HG03066 (cell line): ENCODE data around the gene SLIT1.

Source experiments
- ATAC-seq: cut with Tn5 transposase; IDR thresholded peaks from one replicate; pipeline ENCODE4 v1.9.1; 2021; ENCODE audit warnings: low read depth; ENCODE audit not compliant: unreplicated experiment

SLIT1 gene

GRCh38 chr10:97032624-97033023 is 153.1 kb downstream of the SLIT1 start:
- no peak for ATAC-seq

GRCh38 chr10:97031459-97031858 is 154.3 kb downstream of the SLIT1 start:
- ATAC-seq, result no peak

DNA sequence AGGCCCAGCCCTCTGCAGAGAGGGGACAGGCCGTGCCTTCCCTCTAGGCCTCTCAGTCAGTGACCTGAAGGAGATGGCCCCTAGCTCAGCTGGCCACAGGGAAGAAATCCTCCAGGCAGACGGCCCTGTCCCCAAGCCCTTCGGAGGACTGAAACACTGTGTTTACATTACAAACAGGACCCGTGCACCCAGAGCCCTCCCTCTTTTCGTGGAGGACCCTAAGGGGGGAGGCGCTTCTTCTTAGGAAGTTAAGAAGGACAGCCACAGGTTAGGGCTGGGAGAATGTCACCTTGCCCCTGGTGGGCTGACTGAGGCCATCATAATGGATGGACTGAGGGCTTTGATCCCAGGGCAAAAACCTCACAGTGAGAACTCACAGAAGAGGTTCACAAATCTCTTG is 154.9 kb downstream of the SLIT1 start:
- no peak for ATAC-seq

DNA sequence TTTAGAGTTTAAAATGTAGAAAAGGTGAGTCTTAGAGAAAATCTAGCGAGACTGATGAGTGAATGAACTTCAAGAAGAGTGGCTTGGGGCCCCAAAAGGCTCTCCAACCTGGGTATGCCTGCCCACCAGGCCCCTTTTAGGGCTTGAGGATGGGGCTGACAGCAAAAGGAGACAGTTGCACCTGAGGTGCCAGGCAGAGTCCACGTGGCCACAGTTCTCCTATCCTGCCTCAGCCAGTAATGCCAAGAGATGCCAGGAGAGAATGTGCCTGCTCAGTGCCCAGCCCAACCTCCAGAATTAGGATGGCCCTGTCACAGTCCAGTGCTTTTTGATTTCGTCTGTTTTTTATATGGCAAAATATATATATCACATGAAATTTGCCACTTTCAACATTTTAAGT is 156.5 kb downstream of the SLIT1 start:
- ATAC-seq, result no peak

- ATAC-seq, result no peak
Observed at GRCh38 chr10:97028832-97029178, 157.0 kb downstream of the SLIT1 start.

- ATAC-seq, result no peak
Observed at GRCh38 chr10:97028126-97028831, 157.5 kb downstream of the SLIT1 start.

GRCh38 chr10:97025613-97026242 is 160.0 kb downstream of the SLIT1 start:
- no peak for ATAC-seq

GRCh38 chr10:97024168-97025073 is 161.3 kb downstream of the SLIT1 start:
- no peak for ATAC-seq

- no peak for ATAC-seq
Observed at GRCh38 chr10:97023401-97024167, 162.2 kb downstream of the SLIT1 start.

GRCh38 chr10:97022616-97023015 is 163.1 kb downstream of the SLIT1 start:
- ATAC-seq, result no peak

GRCh38 chr10:97020452-97021400 is 165.0 kb downstream of the SLIT1 start:
- no peak for ATAC-seq

DNA sequence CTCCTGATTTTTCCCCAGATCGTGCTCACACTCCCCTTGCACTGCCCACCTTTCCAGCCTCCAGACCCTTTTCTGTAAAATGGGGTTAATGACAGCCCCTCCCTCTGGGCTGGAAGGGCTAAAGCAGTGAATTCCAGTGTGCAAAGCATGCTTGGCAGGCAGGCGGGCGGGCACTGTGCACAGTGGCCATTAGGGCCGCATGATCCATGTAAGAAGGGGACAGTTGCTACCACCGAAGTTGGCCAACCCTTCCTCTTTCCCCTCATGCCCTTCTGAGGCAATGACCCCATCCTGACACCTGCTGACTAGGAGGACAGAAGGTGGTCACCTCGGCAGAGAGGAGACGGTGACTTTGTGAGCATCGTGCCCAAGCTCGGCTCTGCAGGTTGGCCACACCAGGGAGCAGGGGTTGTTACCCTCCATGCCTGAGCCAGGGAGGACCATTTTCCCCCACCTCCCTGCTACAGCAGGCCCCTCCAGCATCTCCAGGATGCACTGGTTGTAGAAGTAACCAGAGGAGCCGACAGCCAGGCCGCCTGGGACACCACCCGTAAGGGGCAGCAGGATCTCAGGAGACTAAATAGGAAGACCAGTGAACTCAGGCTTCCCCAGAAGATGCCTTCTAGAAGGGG is 166.4 kb downstream of the SLIT1 start:
- ATAC-seq, result no peak

DNA sequence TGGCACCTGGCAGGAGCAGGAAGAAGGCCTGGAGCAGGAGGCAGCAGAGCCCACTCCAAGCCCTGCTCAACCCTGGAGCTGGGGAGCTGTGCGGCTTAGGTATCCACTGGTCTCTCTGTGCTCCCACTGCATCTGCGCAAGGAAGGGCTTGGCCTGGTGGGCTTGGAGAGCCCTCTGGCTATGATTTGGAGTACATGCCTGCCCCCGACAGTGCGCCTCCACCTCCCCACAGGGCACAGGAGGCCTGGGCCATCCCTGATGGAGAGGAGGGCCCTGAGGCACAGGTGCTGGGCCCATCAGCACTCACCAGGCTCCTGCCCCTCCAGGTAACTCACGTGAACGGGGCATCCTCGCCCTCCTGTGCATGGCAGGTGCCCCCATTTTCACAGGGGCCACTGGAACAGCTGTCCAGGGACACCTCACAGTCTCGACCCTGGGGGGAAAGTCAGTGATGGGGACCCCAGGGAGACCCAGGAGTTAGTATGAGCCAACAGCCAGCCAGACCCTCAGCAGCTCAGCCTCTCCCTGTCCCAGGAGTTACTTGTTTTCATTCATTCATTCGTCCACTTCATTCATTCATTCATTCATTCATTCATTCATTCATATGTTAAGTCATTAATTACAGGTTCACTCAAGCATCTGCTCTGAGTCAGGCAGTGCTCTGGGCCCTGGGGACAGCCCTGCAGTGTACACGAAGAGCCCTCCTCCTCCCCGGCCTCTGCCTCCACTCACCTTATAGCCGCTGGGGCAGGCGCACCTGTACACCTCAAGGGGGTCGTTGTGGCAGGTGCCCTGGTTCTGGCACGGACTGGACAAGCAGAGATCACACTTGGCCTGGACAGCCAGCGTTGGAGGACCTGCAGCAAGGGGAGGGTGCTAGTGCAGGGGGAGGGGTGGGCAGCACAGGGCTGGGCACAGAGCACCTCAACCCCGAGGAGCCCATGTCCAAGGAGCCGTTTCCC is 167.2 kb downstream of the SLIT1 start:
- ATAC-seq, result no peak

DNA sequence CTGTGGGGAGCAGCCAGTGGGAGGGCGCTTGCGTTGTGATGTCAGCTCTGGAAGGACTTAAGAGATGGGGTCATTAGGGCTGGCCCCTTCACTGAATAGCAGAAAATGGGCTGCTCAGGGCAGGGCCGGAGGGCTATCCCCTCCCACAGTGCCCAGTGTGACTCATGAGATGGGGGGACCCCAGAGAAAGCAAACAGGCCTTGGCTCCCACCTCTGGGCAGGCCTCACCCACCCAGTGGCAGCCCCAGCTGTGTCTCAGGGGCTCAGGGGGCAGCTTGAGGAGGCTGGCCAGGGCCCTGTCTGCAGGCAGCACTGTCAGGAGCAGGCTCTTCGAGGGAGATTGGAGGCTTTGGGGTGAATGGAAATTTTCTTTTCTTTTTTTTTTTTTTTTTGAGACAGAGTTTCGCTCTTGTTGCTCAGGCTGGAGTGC is 168.3 kb downstream of the SLIT1 start:
- no peak for ATAC-seq

- ATAC-seq, result no peak
Observed at GRCh38 chr10:97016728-97017473, 168.9 kb downstream of the SLIT1 start.

DNA sequence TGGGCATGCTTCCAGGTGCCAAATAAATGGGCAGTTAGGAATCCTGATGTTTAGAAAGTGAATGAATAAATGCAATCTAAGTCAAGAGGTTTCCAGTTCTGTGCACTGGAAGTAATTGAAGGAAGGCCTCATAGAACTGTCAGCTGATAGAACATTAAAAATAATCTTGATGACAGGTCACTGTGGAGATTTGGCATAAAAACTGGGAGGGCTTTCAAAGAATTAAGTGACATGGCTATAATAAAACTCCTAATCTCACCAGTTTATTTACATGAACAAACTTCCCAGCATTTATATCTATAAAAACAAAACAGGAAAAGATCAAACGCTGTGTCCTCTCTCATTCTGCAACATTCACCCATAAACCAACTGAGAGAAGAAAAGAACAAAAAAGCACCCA is 170.5 kb downstream of the SLIT1 start:
- no peak for ATAC-seq

- ATAC-seq, result no peak
Observed at GRCh38 chr10:97013983-97014382, 171.8 kb downstream of the SLIT1 start.
